Measurements from ENCODE around the gene TAF1A. TPM values are rescaled to one million over a fixed set of nuclear protein-coding genes. Genes with fewer than 3 reads are reported as not detected.

TAF1A gene
- total and polyA plus RNA-seq, 4 donors, result 1.1 to 5.2 (median 2.9) TPM

- peaks cover 2 to 13% (median 6%) of the 10 kb centered on the region in 4 donors for H3K4me1 ChIP-seq (ENCODE audit: control insufficient read depth in 4 of 4, insufficient read depth in 4 of 4, low read length in 3 of 4)
- peak overlapping the region; percentile 61 to 89 for H3K27ac ChIP-seq (ENCODE audit: low read depth in 1 of 2, low read length in 2 of 2)
- H3K4me3 ChIP-seq (ENCODE audit: low read depth in 1 of 3, low read length in 3 of 3), result peak overlapping the region in 1 of 3 donors; percentile 41
- no peaks in the 10 kb centered on the region for H3K9me3 ChIP-seq (ENCODE audit: control insufficient read depth in 4 of 4, low read length in 3 of 4)
- 55% methylated on average over 7 of the region's 7 CpGs for WGBS
- H3K9ac ChIP-seq (ENCODE audit: low read depth in 1 of 2, low read length in 2 of 2), result no peak overlapping the region
- TF ChIP-seq, protein P1, sequence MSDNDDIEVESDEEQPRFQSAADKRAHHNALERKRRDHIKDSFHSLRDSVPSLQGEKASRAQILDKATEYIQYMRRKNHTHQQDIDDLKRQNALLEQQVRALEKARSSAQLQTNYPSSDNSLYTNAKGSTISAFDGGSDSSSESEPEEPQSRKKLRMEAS (IDR thresholded peaks at IDR 0.05), result no peak
- TF ChIP-seq YY1 (IDR thresholded peaks at IDR 0.05) (no peak), REST (IDR thresholded peaks at IDR 0.05) (no peak), ATF3 (IDR thresholded peaks at IDR 0.05) (no peak), EGR1 (IDR thresholded peaks at IDR 0.05; ENCODE audit: low read depth in 2 of 2) (no peak), TAF1 (conservative IDR thresholded peaks at IDR 0.05) (no peak), SP1 (IDR thresholded peaks at IDR 0.05) (peak; percentile 38), NR2F2 (IDR thresholded peaks at IDR 0.05) (no peak), FOXA1 (IDR thresholded peaks at IDR 0.05) (no peak), ZBTB33 (IDR thresholded peaks at IDR 0.05) (no peak), HNF4A (conservative IDR thresholded peaks at IDR 0.05) (no peak), RAD21 (IDR thresholded peaks at IDR 0.05) (peak in 1 of 2 donors; percentile 13), FOXA2 (IDR thresholded peaks at IDR 0.05) (no peak), HNF4G (IDR thresholded peaks at IDR 0.05) (no peak), RXRA (IDR thresholded peaks at IDR 0.05) (peak; percentile 10 to 41), JUND (IDR thresholded peaks at IDR 0.05) (no peak), GABPA (IDR thresholded peaks at IDR 0.05 in 1 of 2, conservative IDR thresholded peaks at IDR 0.05 in 1 of 2) (no peak)
- TF ChIP-seq, protein P2, sequence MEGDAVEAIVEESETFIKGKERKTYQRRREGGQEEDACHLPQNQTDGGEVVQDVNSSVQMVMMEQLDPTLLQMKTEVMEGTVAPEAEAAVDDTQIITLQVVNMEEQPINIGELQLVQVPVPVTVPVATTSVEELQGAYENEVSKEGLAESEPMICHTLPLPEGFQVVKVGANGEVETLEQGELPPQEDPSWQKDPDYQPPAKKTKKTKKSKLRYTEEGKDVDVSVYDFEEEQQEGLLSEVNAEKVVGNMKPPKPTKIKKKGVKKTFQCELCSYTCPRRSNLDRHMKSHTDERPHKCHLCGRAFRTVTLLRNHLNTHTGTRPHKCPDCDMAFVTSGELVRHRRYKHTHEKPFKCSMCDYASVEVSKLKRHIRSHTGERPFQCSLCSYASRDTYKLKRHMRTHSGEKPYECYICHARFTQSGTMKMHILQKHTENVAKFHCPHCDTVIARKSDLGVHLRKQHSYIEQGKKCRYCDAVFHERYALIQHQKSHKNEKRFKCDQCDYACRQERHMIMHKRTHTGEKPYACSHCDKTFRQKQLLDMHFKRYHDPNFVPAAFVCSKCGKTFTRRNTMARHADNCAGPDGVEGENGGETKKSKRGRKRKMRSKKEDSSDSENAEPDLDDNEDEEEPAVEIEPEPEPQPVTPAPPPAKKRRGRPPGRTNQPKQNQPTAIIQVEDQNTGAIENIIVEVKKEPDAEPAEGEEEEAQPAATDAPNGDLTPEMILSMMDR (IDR thresholded peaks at IDR 0.05; ENCODE audit: low read depth, low read length, missing input control), result no peak
- DNase-seq (ENCODE audit: low spot score), result no peak
- H3K36me3 ChIP-seq (ENCODE audit: control insufficient read depth in 4 of 4, insufficient read depth in 3 of 4, low read depth in 1 of 4, low read length in 3 of 4), result no peaks in the 10 kb centered on the region
- no peaks in the 10 kb centered on the region for H3K27me3 ChIP-seq (ENCODE audit: control insufficient read depth in 4 of 4, insufficient read depth in 4 of 4, low read length in 3 of 4)
Observed at GRCh38 chr1:222521299-222522104, 68.2 kb downstream of the TAF1A start.

Other genes with a start within 250 kb of the TAF1A start
- under 1 TPM in 1 of 2 donors, not detected in 1; 0.25 TPM for gene HHIPL2, start 41.8 kb downstream of the TAF1A start, total RNA-seq
- gene HHIPL2, start 41.8 kb downstream of the TAF1A start, polyA plus RNA-seq, result under 1 TPM in 1 of 2 donors, not detected in 1; 0.05 TPM
- gene MIA3, start 28.2 kb upstream of the TAF1A start, total RNA-seq, result 10 to 100 TPM; 20.8 to 69.4 TPM
- gene MIA3, start 28.2 kb upstream of the TAF1A start, polyA plus RNA-seq, result 10 to 100 TPM; 30.9 to 33.4 TPM
- gene AIDA, start 122.6 kb upstream of the TAF1A start, total RNA-seq, result 10 to 100 TPM; 24.3 to 48.2 TPM
- gene AIDA, start 122.6 kb upstream of the TAF1A start, polyA plus RNA-seq, result 10 to 100 TPM in 1 of 2 donors, 1 to 10 TPM in 1; 9.3 to 18.7 TPM
- 10 to 100 TPM; 16.0 to 28.3 TPM for gene BROX, start 122.6 kb upstream of the TAF1A start, total RNA-seq
- gene BROX, start 122.6 kb upstream of the TAF1A start, polyA plus RNA-seq, result 10 to 100 TPM in 1 of 2 donors, 1 to 10 TPM in 1; 6.0 to 12.8 TPM
- gene FAM177B, start 147.3 kb upstream of the TAF1A start, total RNA-seq, result under 1 TPM in 1 of 2 donors, not detected in 1; 0.17 TPM
- gene FAM177B, start 147.3 kb upstream of the TAF1A start, polyA plus RNA-seq, result under 1 TPM in 1 of 2 donors, not detected in 1; 0.09 TPM
- 1 to 10 TPM; 2.2 to 4.2 TPM for gene DISP1, start 225.1 kb upstream of the TAF1A start, total RNA-seq
- gene DISP1, start 225.1 kb upstream of the TAF1A start, polyA plus RNA-seq, result 1 to 10 TPM; 1.6 to 2.9 TPM